H1 (cell line): ENCODE results near the gene RHOU. TPM values are rescaled to one million over a fixed set of nuclear protein-coding genes. Genes with fewer than 3 reads are reported as not detected.

Experiments used
- CTCF ChIA-PET: fragments of 300-600 bp; sonication (Branson Sonifier 250); formaldehyde crosslinking; loops from one replicate; lab custom pipeline; 2021; ENCODE audit not compliant: partially characterized antibody; lab: Charles Lee
- POLR2A ChIA-PET: fragments of 300-600 bp; sonication (Branson Sonifier 250); formaldehyde crosslinking; loops from one replicate; lab custom pipeline; 2021; ENCODE audit warnings: inconsistent platforms; ENCODE audit not compliant: partially characterized antibody; lab: Charles Lee
- DNase-seq, 2 experiments: peaks; one replicate each; pipeline versions ENCODE4 v3.0.0 to v3.0.0-alpha.2; 2010 to 2022; ENCODE audit warnings: low spot score in 2 of 2, low read depth in 1 of 2, mixed read lengths in 1 of 2
- FAIRE-seq: peaks from 2 replicates; lab custom pipeline; 2011; peaks lifted over from hg19 to GRCh38; lab: Jason Lieb, UNC
- H2AFZ ChIP-seq: 2 replicates; pipeline ENCODE4 v1.8.1; 2012; ENCODE audit warnings: low read length, inconsistent platforms
- H2AK5ac ChIP-seq: 2 replicates; pipeline ENCODE4 v1.6.1; 2013; ENCODE audit warnings: low read depth, low read length
- H2BK120ac ChIP-seq: replicated peaks from 2 replicates; pipeline ENCODE3; 2013; ENCODE audit warnings: low read depth, low read length, inconsistent platforms
- H2BK12ac ChIP-seq: 2 replicates; pipeline ENCODE4 v1.6.1; 2013; ENCODE audit warnings: low read depth, low read length
- H2BK15ac ChIP-seq: 2 replicates; pipeline ENCODE4 v1.6.1; 2013; ENCODE audit warnings: low read length
- H2BK20ac ChIP-seq: 2 replicates; pipeline ENCODE4 v1.6.1; 2013; ENCODE audit warnings: low read length
- H2BK5ac ChIP-seq: 2 replicates; pipeline ENCODE4 v1.6.1; 2013; ENCODE audit warnings: low read depth, low read length
- H3K14ac ChIP-seq: 2 replicates; pipeline ENCODE4 v1.6.1; 2013; ENCODE audit warnings: inconsistent platforms; ENCODE audit not compliant: insufficient read length
- H3K18ac ChIP-seq: 2 replicates; pipeline ENCODE4 v1.6.1; 2013; ENCODE audit warnings: low read length; ENCODE audit errors: extremely low read depth
- H3K23ac ChIP-seq: 2 replicates; pipeline ENCODE4 v1.6.1; 2013; ENCODE audit warnings: inconsistent platforms; ENCODE audit not compliant: insufficient read length
- H3K23me2 ChIP-seq: 2 replicates; pipeline ENCODE4 v1.6.1; 2013; ENCODE audit warnings: low read depth, low read length
- H3K27ac ChIP-seq: 2 replicates; pipeline ENCODE4 v1.6.1; 2011; ENCODE audit warnings: low read depth, low read length, inconsistent platforms
- H3K27me3 ChIP-seq, 4 experiments: replicated peaks in 1 of 4; 1 replicate in 1 of 4; 2 replicates in 3 of 4; pipeline versions ENCODE4 v1.6.1 to v1.8.1; 2011 to 2013; ENCODE audit warnings: low read length in 3 of 4, mild to moderate bottlenecking in 3 of 4, inconsistent platforms in 2 of 4, mixed read lengths in 2 of 4, moderate library complexity in 1 of 4; ENCODE audit not compliant: control insufficient read depth in 3 of 4, insufficient read depth in 3 of 4; ENCODE audit errors: extremely low read depth in 1 of 4
- H3K36me3 ChIP-seq, 4 experiments: 2 replicates each; pipeline versions ENCODE4 v1.6.1 to v1.8.1; 2011 to 2013; ENCODE audit warnings: mild to moderate bottlenecking in 4 of 4, low read length in 3 of 4, moderate library complexity in 2 of 4, control low read depth in 1 of 4, inconsistent platforms in 1 of 4; ENCODE audit not compliant: insufficient read depth in 4 of 4, control insufficient read depth in 2 of 4
- H3K4ac ChIP-seq: replicated peaks from 2 replicates; pipeline ENCODE3; 2013; ENCODE audit warnings: low read length, low read depth, mixed read lengths, inconsistent platforms; ENCODE audit not compliant: insufficient read length
- H3K4me1 ChIP-seq, 4 experiments: replicated peaks in 1 of 4; 1 replicate in 1 of 4; 2 replicates in 3 of 4; pipeline versions ENCODE4 v1.6.1 to v1.8.1; 2011 to 2013; ENCODE audit warnings: low read length in 3 of 4, inconsistent platforms in 2 of 4, mixed read lengths in 1 of 4; ENCODE audit not compliant: insufficient read depth in 4 of 4, control insufficient read depth in 3 of 4
- H3K4me2 ChIP-seq, 2 experiments: 2 replicates each; pipeline versions ENCODE4 v1.6.1 to v1.8.1; 2011 to 2013; ENCODE audit warnings: low read depth in 2 of 2, low read length in 2 of 2, control low read depth in 1 of 2, inconsistent platforms in 1 of 2, mild to moderate bottlenecking in 1 of 2; ENCODE audit not compliant: insufficient read depth in 1 of 2
- H3K4me3 ChIP-seq, 4 experiments: fragments of 200-600, 300-600 bp in 1 of 4; sonication (generic), shearing (Covaris generic), sonication (Bioruptor Twin) in 1 of 4; 2 replicates each; pipeline versions ENCODE4 v1.5.1 to v1.8.1; 2011 to 2016; ENCODE audit warnings: low read length in 4 of 4, low read depth in 3 of 4, control low read depth in 2 of 4, inconsistent platforms in 2 of 4, mild to moderate bottlenecking in 2 of 4, mixed read lengths in 1 of 4, moderate library complexity in 1 of 4; ENCODE audit not compliant: insufficient read depth in 2 of 4; ENCODE audit errors: extremely low read depth in 1 of 4
- H3K56ac ChIP-seq: replicated peaks from 2 replicates; pipeline ENCODE3; 2013; ENCODE audit warnings: low read depth, mild to moderate bottlenecking, mixed read lengths, low read length, inconsistent platforms; ENCODE audit not compliant: insufficient read length
- H3K79me1 ChIP-seq: 2 replicates; pipeline ENCODE4 v1.6.1; 2013; ENCODE audit warnings: low read depth, low read length, control low read depth
- H3K79me2 ChIP-seq, 2 experiments: 2 replicates each; pipeline versions ENCODE4 v1.6.1 to v1.8.1; 2012 to 2013; ENCODE audit warnings: low read length in 2 of 2, mild to moderate bottlenecking in 2 of 2, inconsistent platforms in 1 of 2; ENCODE audit not compliant: insufficient read depth in 2 of 2, control insufficient read depth in 1 of 2
- H3K9ac ChIP-seq, 4 experiments: replicated peaks in 1 of 4; 1 replicate in 1 of 4; 2 replicates in 3 of 4; pipeline versions ENCODE4 v1.6.1 to v1.8.1; 2011 to 2013; ENCODE audit warnings: low read depth in 3 of 4, low read length in 3 of 4, control low read depth in 2 of 4, mild to moderate bottlenecking in 2 of 4, moderate library complexity in 2 of 4, inconsistent platforms in 1 of 4; ENCODE audit errors: extremely low read depth in 1 of 4
- H3K9me3 ChIP-seq, 2 experiments: 2 replicates each; pipeline versions ENCODE4 v1.6.1 to v1.8.1; 2012 to 2013; ENCODE audit warnings: mild to moderate bottlenecking in 2 of 2, moderate library complexity in 2 of 2, control low read depth in 1 of 2, inconsistent platforms in 1 of 2, low read depth in 1 of 2, low read length in 1 of 2, mixed read lengths in 1 of 2; ENCODE audit not compliant: insufficient read depth in 2 of 2
- H4K20me1 ChIP-seq, 2 experiments: replicated peaks in 1 of 2; 2 replicates each; pipeline versions ENCODE3 to v1.8.1; 2011 to 2013; ENCODE audit warnings: inconsistent platforms in 2 of 2, low read length in 2 of 2, mild to moderate bottlenecking in 1 of 2; ENCODE audit not compliant: insufficient read depth in 2 of 2, control insufficient read depth in 1 of 2
- H4K5ac ChIP-seq: 2 replicates; pipeline ENCODE4 v1.6.1; 2013; ENCODE audit warnings: low read length, low read depth, mixed read lengths, inconsistent platforms; ENCODE audit not compliant: insufficient read length
- H4K8ac ChIP-seq: 2 replicates; pipeline ENCODE4 v1.8.0; 2013; ENCODE audit warnings: mild to moderate bottlenecking, moderate library complexity, low read length, inconsistent platforms; ENCODE audit not compliant: insufficient read depth; ENCODE audit errors: extremely low read depth
- H4K91ac ChIP-seq: replicated peaks from 2 replicates; pipeline ENCODE3; 2013; ENCODE audit warnings: low read length, mixed read lengths, inconsistent platforms; ENCODE audit not compliant: insufficient read length
- BACH1 ChIP-seq: IDR thresholded peaks from 2 replicates; pipeline ENCODE4 v1.6.1; 2012; ENCODE audit warnings: low read length, improper control_type of control experiment
- CEBPB ChIP-seq: IDR thresholded peaks from 2 replicates; pipeline ENCODE4 v1.6.1; 2012; ENCODE audit warnings: low read depth, low read length
- EZH2 ChIP-seq: fragments of 200-600 bp; sonication (generic); IDR thresholded peaks from 2 replicates; pipeline ENCODE4 v1.7.1; 2012; ENCODE audit warnings: low read depth, mild to moderate bottlenecking, moderate library complexity, low read length, inconsistent platforms; ENCODE audit not compliant: severe bottlenecking
- GABPA ChIP-seq: IDR thresholded peaks from 2 replicates; pipeline ENCODE4 v1.6.1; 2011; ENCODE audit warnings: mild to moderate bottlenecking, low read length, moderate library complexity, borderline replicate concordance; ENCODE audit not compliant: insufficient read depth
- GTF2F1 ChIP-seq: IDR thresholded peaks from 2 replicates; pipeline ENCODE4 v1.6.1; 2012; ENCODE audit warnings: low read depth, low read length, improper control_type of control experiment, borderline replicate concordance
- NANOG ChIP-seq: IDR thresholded peaks from 2 replicates; pipeline ENCODE4 v1.6.1; 2011; ENCODE audit warnings: low read length, low read depth, mild to moderate bottlenecking, inconsistent platforms; ENCODE audit not compliant: insufficient read depth, poor library complexity, severe bottlenecking
- PHF8 ChIP-seq: fragments of 200-600 bp; sonication (generic); conservative IDR thresholded peaks from 2 replicates; pipeline ENCODE4 v1.7.1; 2012; ENCODE audit warnings: low read depth, mild to moderate bottlenecking, inconsistent platforms, low read length, moderate library complexity
- RBBP5 ChIP-seq: IDR thresholded peaks from 2 replicates; pipeline ENCODE4 v1.7.1; 2012; ENCODE audit warnings: low read depth, mild to moderate bottlenecking, inconsistent platforms, low read length, moderate library complexity, borderline replicate concordance
- SIN3A ChIP-seq, 2 experiments: IDR thresholded peaks in 1 of 2; conservative IDR thresholded peaks in 1 of 2; 2 replicates each; pipeline ENCODE4 v1.6.1; 2011 to 2012; ENCODE audit warnings: low read length in 2 of 2, improper control_type of control experiment in 1 of 2, low read depth in 1 of 2, mild to moderate bottlenecking in 1 of 2
- TCF12 ChIP-seq: IDR thresholded peaks from 2 replicates; pipeline ENCODE4 v1.6.1; 2011; ENCODE audit warnings: low read depth, mild to moderate bottlenecking, low read length
- YY1 ChIP-seq: IDR thresholded peaks from 2 replicates; pipeline ENCODE4 v1.6.1; 2011; ENCODE audit warnings: low read depth, mild to moderate bottlenecking, low read length
- WGBS, 2 experiments: shearing (Covaris generic) in 1 of 2; methylation state at CpG; one replicate each; pipeline versions ENCODE4 v1.1.6 to v1.1.7; 2013 to 2015; ENCODE audit warnings: low lambda C conversion rate in 2 of 2, mixed read lengths in 2 of 2, inconsistent platforms in 1 of 2, low coverage in 1 of 2, missing lambda C conversion rate in 1 of 2; ENCODE audit not compliant: insufficient replicate concordance in 2 of 2, insufficient coverage in 1 of 2, insufficient read length in 1 of 2; ENCODE audit errors: extremely low coverage in 1 of 2, missing lambda C conversion rate in 1 of 2; 5-methylcytosine and 5-hydroxymethylcytosine counted together
- polyA plus RNA-seq, 7 experiments: library from polyadenylated mRNA; depleted of rRNA in 3 of 7; stranded (reverse) in 5 of 7; unstranded in 2 of 7; fragments of >200 nt in 5 of 7; fragments of 200-250 nt in 2 of 7; gene quantifications; 1 replicate in 5 of 7; 2 replicates in 1 of 7; 4 replicates in 1 of 7; pipeline versions ENCODE4 v1.2.1 to v1.2.3, GENCODE V29; 2011 to 2013; ENCODE audit warnings: missing spikeins in 2 of 7, mixed read lengths in 2 of 7
- total RNA-seq: library from RNA; stranded (reverse); fragmentation: NEBNext Ultra II Directional; extraction: Animal tissue kit (Norgen Biotek cat#: 25700); gene quantifications from 2 replicates; pipeline ENCODE4 v1.2.1, GENCODE V29; 2021

Gene RHOU
- total and polyA plus RNA-seq, 2 of the 8 experiments (the other 6 are each of a cell fraction or from before 2014, with no cell fraction given), result 3.0 to 3.4 TPM

GRCh38 chr1:228717081-228717480 lies 18.2 kb upstream of the RHOU start:
- Histone ChIP-seq H3K4me1 (no peaks in the 10 kb centered on the region), H3K27me3 (no peaks in the 10 kb centered on the region), H2AFZ (no peak overlapping the region), H3K9me3 (no peaks in the 10 kb centered on the region), H2BK120ac (no peak overlapping the region), H4K20me1 (no peaks in the 10 kb centered on the region), H3K79me2 (no peaks in the 10 kb centered on the region), H3K4me2 (no peak overlapping the region), H3K79me1 (no peaks in the 10 kb centered on the region), H3K18ac (no peak overlapping the region), H2BK20ac (no peak overlapping the region), H3K23me2 (no peaks in the 10 kb centered on the region), H2BK12ac (no peak overlapping the region), H3K36me3 (no peaks in the 10 kb centered on the region), H4K5ac (no peak overlapping the region), H2BK15ac (no peak overlapping the region), H3K4ac (no peak overlapping the region), H2BK5ac (no peak overlapping the region), H2AK5ac (no peak overlapping the region), H4K91ac (no peak overlapping the region), H3K23ac (no peak overlapping the region), H3K27ac (no peak overlapping the region), H3K9ac (no peak overlapping the region), H3K4me3 (no peak overlapping the region), H4K8ac (no peak overlapping the region), H3K14ac (no peak overlapping the region), H3K56ac (no peak overlapping the region)
- WGBS, 2 experiments, result 90% methylated on average over 1 of the region's 1 CpG; no CpG with 5 or more reads in 1 of the 2 experiments
- DNase-seq (no peak), FAIRE-seq (no peak)
- TF ChIP-seq YY1 (no peak), PHF8 (no peak), RBBP5 (no peak), TCF12 (no peak), CEBPB (no peak), NANOG (no peak), EZH2 (no peak), GABPA (no peak), SIN3A (conservative IDR thresholded peaks at IDR 0.05 in 1 of 2, IDR thresholded peaks at IDR 0.05 in 1 of 2; ENCODE audit: low read depth in 1 of 2, low read length in 2 of 2) (no peak), GTF2F1 (no peak), BACH1 (no peak)
- ChIA-PET POLR2A (no interaction called here), CTCF (no interaction called here)
